Osteoblast (primary cell): ENCODE measurements around the gene VSIG2. TPM values are rescaled to one million over a fixed set of nuclear protein-coding genes. Genes with fewer than 3 reads are reported as not detected.
A peak's percentile ranks its signal among the peaks of the same experiment; 100 is the strongest.

Experiments used
- DNase-seq: peaks from one replicate; pipeline ENCODE4 v3.0.0; 2011; ENCODE audit warnings: low spot score, mixed read lengths; ENCODE audit not compliant: insufficient read length; ENCODE audit errors: missing footprints
- H2AFZ ChIP-seq: 2 replicates; pipeline ENCODE4 v1.6.0; 2011; ENCODE audit warnings: mild to moderate bottlenecking, low read length
- H3K27ac ChIP-seq: 2 replicates; pipeline ENCODE4 v1.5.1; 2011; ENCODE audit warnings: mild to moderate bottlenecking, low read depth, low read length, moderate library complexity
- H3K27me3 ChIP-seq: 2 replicates; pipeline ENCODE4 v1.6.0; 2012; ENCODE audit warnings: mild to moderate bottlenecking, control low read depth, inconsistent platforms, low read length, moderate library complexity; ENCODE audit not compliant: insufficient read depth
- H3K36me3 ChIP-seq: 2 replicates; pipeline ENCODE4 v1.5.1; 2011; ENCODE audit warnings: mild to moderate bottlenecking, low read length, control low read depth, moderate library complexity; ENCODE audit not compliant: insufficient read depth
- H3K4me1 ChIP-seq: 2 replicates; pipeline ENCODE4 v1.5.1; 2011; ENCODE audit warnings: mild to moderate bottlenecking, low read length, control low read depth, moderate library complexity; ENCODE audit not compliant: insufficient read depth
- H3K4me2 ChIP-seq: 2 replicates; pipeline ENCODE4 v1.6.0; 2011; ENCODE audit warnings: mild to moderate bottlenecking, low read length; ENCODE audit not compliant: insufficient read depth
- H3K4me3 ChIP-seq: fragments of 200-600 bp; sonication (generic); 3 replicates; pipeline ENCODE4 v1.5.1; 2012; ENCODE audit warnings: mild to moderate bottlenecking, low read length, inconsistent platforms; ENCODE audit not compliant: insufficient read depth
- H3K79me2 ChIP-seq: 2 replicates; pipeline ENCODE4 v1.6.0; 2012; ENCODE audit warnings: mild to moderate bottlenecking, low read length, control low read depth, inconsistent platforms; ENCODE audit not compliant: insufficient read depth
- H3K9me3 ChIP-seq: 2 replicates; pipeline ENCODE4 v1.5.1; 2011; ENCODE audit warnings: low read depth, low read length, control low read depth
- H4K20me1 ChIP-seq: 2 replicates; pipeline ENCODE4 v1.6.0; 2012; ENCODE audit warnings: mild to moderate bottlenecking, low read length, control low read depth; ENCODE audit not compliant: insufficient read depth
- CTCF ChIP-seq: IDR thresholded peaks from 2 replicates; pipeline ENCODE4 v1.5.1; 2011; ENCODE audit warnings: mild to moderate bottlenecking, low read depth, low read length, moderate library complexity; ENCODE audit errors: extremely low read depth
- total RNA-seq: library from RNA; depleted of rRNA; stranded (reverse); fragments of >200 nt; gene quantifications from 2 replicates; pipeline ENCODE4 v1.2.3, GENCODE V29; 2012

The VSIG2 gene
- total RNA-seq, 1 donor = not detected

GRCh38 chr11:124746621-124747243 lies 5.3 kb downstream of the VSIG2 start:
- peak; percentile 97 for DNase-seq
- H3K27ac ChIP-seq = no peak overlapping the region
- H3K36me3 ChIP-seq = no peaks in the 10 kb centered on the region
- TF ChIP-seq CTCF = peak; percentile 52
- H3K9me3 ChIP-seq = no peaks in the 10 kb centered on the region
- H3K4me3 ChIP-seq = peak overlapping the region; percentile 79
- H4K20me1 ChIP-seq = no peaks in the 10 kb centered on the region
- peak overlapping the region; percentile 96 for H3K4me2 ChIP-seq
- no peaks in the 10 kb centered on the region for H3K79me2 ChIP-seq
- peaks cover 56% of the 10 kb centered on the region for H3K27me3 ChIP-seq
- peaks cover 12% of the 10 kb centered on the region for H3K4me1 ChIP-seq
- peak overlapping the region; percentile 93 for H2AFZ ChIP-seq

- H3K79me2 ChIP-seq = no peaks in the 10 kb centered on the region
- TF ChIP-seq CTCF = no peak
- peaks cover 58% of the 10 kb centered on the region for H3K27me3 ChIP-seq
- H3K4me2 ChIP-seq = peak overlapping the region; percentile 96
- no peak overlapping the region for H3K27ac ChIP-seq
- DNase-seq = peak; percentile 88
- peaks cover 12% of the 10 kb centered on the region for H3K4me1 ChIP-seq
- H3K4me3 ChIP-seq = peak overlapping the region; percentile 79
- H2AFZ ChIP-seq = peak overlapping the region; percentile 93
- H4K20me1 ChIP-seq = no peaks in the 10 kb centered on the region
- no peaks in the 10 kb centered on the region for H3K9me3 ChIP-seq
- no peaks in the 10 kb centered on the region for H3K36me3 ChIP-seq
Observed at GRCh38 chr11:124745835-124746620, 6.0 kb downstream of the VSIG2 start.

GRCh38 chr11:124745270-124745834 lies 6.7 kb downstream of the VSIG2 start:
- Histone ChIP-seq H3K4me2 (peak overlapping the region; percentile 96), H2AFZ (no peak overlapping the region), H3K36me3 (no peaks in the 10 kb centered on the region), H3K27me3 (peaks cover 62% of the 10 kb centered on the region), H3K79me2 (no peaks in the 10 kb centered on the region), H3K4me3 (no peak overlapping the region), H4K20me1 (no peaks in the 10 kb centered on the region), H3K27ac (no peak overlapping the region), H3K9me3 (no peaks in the 10 kb centered on the region), H3K4me1 (peaks cover 12% of the 10 kb centered on the region)
- DNase-seq = no peak
- TF ChIP-seq CTCF = no peak

- Histone ChIP-seq H4K20me1 (no peaks in the 10 kb centered on the region), H3K27ac (no peak overlapping the region), H3K36me3 (no peaks in the 10 kb centered on the region), H3K79me2 (no peaks in the 10 kb centered on the region), H3K27me3 (peaks cover 79% of the 10 kb centered on the region), H3K4me1 (peaks cover 16% of the 10 kb centered on the region), H2AFZ (no peak overlapping the region), H3K4me3 (no peak overlapping the region), H3K9me3 (no peaks in the 10 kb centered on the region), H3K4me2 (no peak overlapping the region)
- TF ChIP-seq CTCF = no peak
- DNase-seq = no peak
Observed at GRCh38 chr11:124743050-124743449, 9.0 kb downstream of the VSIG2 start.
